GM12891 (cell line): ENCODE results near the gene RCHY1.

Experiments
- POLR2A ChIP-seq: IDR thresholded peaks from 2 replicates; pipeline ENCODE4 v1.6.1; 2011; ENCODE audit warnings: low read depth, low read length, control low read depth
- POLR2AphosphoS5 ChIP-seq: IDR thresholded peaks from 2 replicates; pipeline ENCODE4 v1.6.1; 2011; ENCODE audit warnings: low read depth, low read length, control low read depth
- POU2F2 ChIP-seq: IDR thresholded peaks from 2 replicates; pipeline ENCODE4 v1.6.1; 2011; ENCODE audit warnings: low read depth, mild to moderate bottlenecking, control low read depth, low read length, moderate library complexity
- TAF1 ChIP-seq: IDR thresholded peaks from 2 replicates; pipeline ENCODE4 v1.6.1; 2011; ENCODE audit warnings: low read depth, low read length, control low read depth

DNA sequence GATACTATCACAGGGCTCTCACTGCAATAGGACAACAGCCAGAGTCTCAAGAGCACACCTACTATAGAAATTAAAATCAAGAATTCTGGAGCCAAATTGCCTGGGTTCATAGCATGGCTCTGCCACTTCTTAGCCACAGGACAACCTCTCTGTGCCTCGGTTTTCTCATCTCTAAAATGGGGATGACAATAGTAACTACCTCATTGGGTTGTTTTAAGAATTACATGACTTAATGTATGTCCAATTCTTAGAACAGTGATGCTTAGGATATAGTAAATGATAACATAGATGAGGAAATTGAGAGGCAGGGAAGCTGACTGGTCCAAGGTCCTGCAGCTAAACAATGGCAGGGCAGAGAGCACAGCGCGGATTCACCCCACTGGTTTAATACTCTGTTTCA, 30.7 kb upstream of the RCHY1 start:
- no peak for TF ChIP-seq POLR2AphosphoS5
- TF ChIP-seq POLR2A: no peak
- no peak for TF ChIP-seq TAF1
- no peak for TF ChIP-seq POU2F2
